Spleen (tissue), 7 donors: ENCODE results near the gene EXT2.

Experiments
- POLR2A ChIP-seq, 3 donors: fragments of 450-650 bp; IDR thresholded peaks; one replicate each; pipeline ENCODE4 v1.5.1; 2017; ENCODE audit warnings: antibody characterized with exemption in 3 of 3, mild to moderate bottlenecking in 1 of 3
- POLR2AphosphoS5 ChIP-seq, 3 donors: sonication (generic); formaldehyde crosslinking; IDR thresholded peaks; one replicate each; pipeline ENCODE4 v1.5.1; 2017; ENCODE audit warnings: antibody characterized with exemption in 3 of 3
- TF ChIP-seq, protein P1 (sequence below), 11 experiments: fragments of 200-600 bp in 7 of 11; fragments of 450-650 bp in 4 of 11; sonication (generic) in 4 of 11; IDR thresholded peaks in 8 of 11; conservative IDR thresholded peaks in 3 of 11; 1 replicate in 7 of 11; 2 replicates in 4 of 11; pipeline versions ENCODE4 v1.4.0 to v1.8.0; 2016 to 2021; ENCODE audit warnings: antibody characterized with exemption in 11 of 11, inconsistent platforms in 4 of 11, mild to moderate bottlenecking in 1 of 11
- donor health status: DM: no; HTN: no; CAD: no; lungs with moderate emphysema.
- donor health status: DM: no; HTN: no; CAD: no.
- donor health status: DM: no; HTN: no; CAD: no.

GRCh38 chr11:44113018-44113417 is 17.5 kb downstream of the EXT2 start:
- TF ChIP-seq POLR2A (IDR thresholded peaks at IDR 0.05) (no peak), POLR2AphosphoS5 (IDR thresholded peaks at IDR 0.05) (no peak)
- TF ChIP-seq, protein P1, sequence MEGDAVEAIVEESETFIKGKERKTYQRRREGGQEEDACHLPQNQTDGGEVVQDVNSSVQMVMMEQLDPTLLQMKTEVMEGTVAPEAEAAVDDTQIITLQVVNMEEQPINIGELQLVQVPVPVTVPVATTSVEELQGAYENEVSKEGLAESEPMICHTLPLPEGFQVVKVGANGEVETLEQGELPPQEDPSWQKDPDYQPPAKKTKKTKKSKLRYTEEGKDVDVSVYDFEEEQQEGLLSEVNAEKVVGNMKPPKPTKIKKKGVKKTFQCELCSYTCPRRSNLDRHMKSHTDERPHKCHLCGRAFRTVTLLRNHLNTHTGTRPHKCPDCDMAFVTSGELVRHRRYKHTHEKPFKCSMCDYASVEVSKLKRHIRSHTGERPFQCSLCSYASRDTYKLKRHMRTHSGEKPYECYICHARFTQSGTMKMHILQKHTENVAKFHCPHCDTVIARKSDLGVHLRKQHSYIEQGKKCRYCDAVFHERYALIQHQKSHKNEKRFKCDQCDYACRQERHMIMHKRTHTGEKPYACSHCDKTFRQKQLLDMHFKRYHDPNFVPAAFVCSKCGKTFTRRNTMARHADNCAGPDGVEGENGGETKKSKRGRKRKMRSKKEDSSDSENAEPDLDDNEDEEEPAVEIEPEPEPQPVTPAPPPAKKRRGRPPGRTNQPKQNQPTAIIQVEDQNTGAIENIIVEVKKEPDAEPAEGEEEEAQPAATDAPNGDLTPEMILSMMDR (IDR thresholded peaks at IDR 0.05 in 8 of 11, conservative IDR thresholded peaks at IDR 0.05 in 3 of 11), result no peak
